ENCODE results near the gene MSRB2.
"Not testable (repeated sequence)": the region's sequence is repeated elsewhere in the genome, so short reads cannot be mapped to it uniquely, and the experiment has no call there.

The MSRB2 gene

DNA sequence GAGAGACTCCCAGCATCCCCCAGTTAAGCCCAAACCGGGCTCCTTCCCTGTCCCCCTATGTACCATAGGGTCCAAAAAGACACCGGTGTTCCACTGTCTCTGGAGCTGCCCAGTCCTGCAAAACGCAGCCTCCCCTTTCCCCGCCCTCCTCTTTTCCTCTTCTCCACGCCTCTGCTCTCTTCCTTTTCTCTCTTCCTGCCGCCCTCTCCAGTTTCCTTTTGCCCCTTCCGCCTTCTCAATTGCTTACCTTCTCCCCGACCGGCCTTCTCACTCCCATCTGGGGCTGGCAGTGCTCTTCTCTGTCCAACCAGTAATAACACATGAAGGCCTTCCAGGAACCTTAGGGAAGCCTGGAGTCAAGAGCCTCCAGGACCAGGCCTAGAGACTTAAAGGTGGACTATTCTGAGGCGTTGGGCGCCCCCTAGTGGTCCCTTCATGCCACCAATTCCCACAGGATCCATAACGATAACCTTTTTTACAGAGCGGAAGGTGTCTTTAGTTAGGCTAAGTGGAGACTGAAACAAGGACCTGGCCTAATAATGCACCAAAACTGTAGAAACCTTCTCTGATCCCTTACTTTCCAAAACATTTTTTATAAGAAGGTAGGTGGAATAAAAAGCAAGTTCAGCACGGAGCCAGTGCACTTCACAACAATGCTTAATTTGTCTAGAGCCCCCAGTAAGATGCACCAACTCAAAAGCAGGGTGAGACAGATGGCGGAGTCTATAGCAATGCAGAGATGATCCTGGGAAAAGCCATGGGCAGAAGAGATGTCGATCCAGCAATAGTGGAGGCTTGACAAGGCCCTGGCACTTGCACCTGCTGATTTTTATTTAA lies 27.2 kb upstream of the MSRB2 start:
- Histone ChIP-seq H3K27ac (no peak overlapping the region), H3K36me3 (ENCODE audit: insufficient read depth, low read length) (no peaks in the 10 kb centered on the region), H3K9me3 (ENCODE audit: low read depth, low read length) (no peaks in the 10 kb centered on the region), H3K4me3 (no peak overlapping the region), H3K9ac (ENCODE audit: insufficient read length) (no peak overlapping the region)
- peak; percentile 12 for DNase-seq (ENCODE audit: low read depth, low spot score)
- TF ChIP-seq EZH2 (IDR thresholded peaks at IDR 0.05) (no peak), POLR2AphosphoS5 (IDR thresholded peaks at IDR 0.05; ENCODE audit: borderline replicate concordance, low read depth, low read length) (no peak), FOXP2 (optimal IDR thresholded peaks at IDR 0.05; ENCODE audit: control extremely low read depth, extremely low read length, insufficient read depth) (no peak)

DNA sequence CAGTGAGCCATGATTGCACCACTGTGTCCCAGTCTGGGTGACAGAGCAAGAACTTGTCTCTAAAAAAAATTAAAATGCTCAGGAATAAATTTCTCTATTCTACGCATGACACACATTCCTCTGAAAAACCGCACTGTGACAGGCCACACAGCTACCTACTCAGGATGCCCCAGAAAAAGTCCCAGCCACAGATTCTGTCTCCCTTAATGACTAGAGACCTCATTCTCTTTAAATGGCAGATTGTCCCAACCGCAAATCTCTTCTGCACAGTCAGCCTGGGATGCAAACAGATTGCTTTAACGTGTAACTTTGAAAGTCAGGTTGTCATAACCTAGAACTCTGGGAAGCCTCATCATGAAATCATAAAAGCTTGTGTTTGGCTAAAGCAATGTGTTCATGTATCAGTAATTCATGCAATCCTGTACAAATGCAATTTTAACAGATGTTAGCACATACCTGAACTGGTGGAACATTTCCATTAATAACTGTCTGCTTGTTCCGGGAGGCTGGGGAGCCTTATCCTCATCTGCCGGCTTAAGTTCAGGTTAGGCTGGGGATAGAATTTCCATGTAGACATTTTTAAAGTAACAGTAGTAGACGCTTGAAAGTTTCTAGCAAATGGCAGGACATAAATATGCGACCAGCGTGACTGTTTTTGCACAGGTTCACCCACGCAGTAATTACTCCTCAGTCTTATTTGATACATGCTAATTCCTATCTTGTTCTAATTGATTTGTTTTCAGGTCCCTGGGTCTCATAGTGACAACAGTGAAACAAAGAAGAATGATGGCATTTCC lies 26.2 kb upstream of the MSRB2 start:
- no peak for DNase-seq (ENCODE audit: low read depth, low spot score)
- no peak overlapping the region for H3K4me3 ChIP-seq
- TF ChIP-seq POLR2AphosphoS5 (IDR thresholded peaks at IDR 0.05; ENCODE audit: borderline replicate concordance, low read depth, low read length) (no peak), EZH2 (IDR thresholded peaks at IDR 0.05) (no peak), FOXP2 (optimal IDR thresholded peaks at IDR 0.05; ENCODE audit: control extremely low read depth, extremely low read length, insufficient read depth) (no peak)
- H3K36me3 ChIP-seq (ENCODE audit: insufficient read depth, low read length), result no peaks in the 10 kb centered on the region
- H3K9ac ChIP-seq (ENCODE audit: insufficient read length), result no peak overlapping the region
- H3K9me3 ChIP-seq (ENCODE audit: low read depth, low read length), result no peaks in the 10 kb centered on the region
- no peak overlapping the region for H3K27ac ChIP-seq

DNA sequence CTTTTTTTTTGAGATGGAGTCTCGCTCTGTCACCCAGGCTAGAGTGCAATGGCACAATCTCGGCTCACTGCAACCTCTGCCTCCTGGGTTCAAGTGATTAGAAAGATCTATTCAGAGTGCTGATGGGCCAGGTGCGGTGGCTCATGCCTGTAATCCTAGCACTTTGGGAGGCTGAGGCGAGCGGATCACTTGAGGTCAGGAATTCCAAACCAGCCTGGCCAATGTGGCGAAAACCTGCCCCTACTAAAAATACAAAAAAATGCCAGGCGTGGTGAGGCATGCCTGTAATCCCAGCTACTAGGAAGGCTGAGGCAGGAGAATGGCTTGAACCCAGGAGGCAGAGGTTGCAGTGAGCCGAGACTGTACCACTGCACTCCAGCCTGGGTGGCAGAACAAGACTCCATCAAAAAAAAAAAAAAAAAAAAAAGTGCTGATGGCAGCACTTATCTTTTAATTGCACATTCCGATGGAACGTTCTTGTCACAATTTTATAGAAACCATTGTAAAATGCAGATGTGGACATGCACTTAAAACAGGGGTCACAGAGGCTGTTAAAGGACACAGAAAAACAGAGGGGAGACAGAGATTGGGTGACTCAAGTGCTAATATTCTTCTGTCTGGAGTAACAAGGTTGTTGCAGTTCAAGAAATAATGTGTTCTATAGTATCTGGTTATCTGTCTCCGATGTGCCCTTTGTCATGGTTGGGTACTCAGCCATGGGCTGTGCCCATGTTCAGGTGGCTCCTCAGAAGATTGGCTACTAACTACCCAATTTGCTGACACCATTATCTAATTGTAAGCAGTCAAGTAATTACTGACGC lies 25.1 kb upstream of the MSRB2 start:
- not testable (repeated sequence) for H3K9ac ChIP-seq (ENCODE audit: insufficient read length); H3K36me3 ChIP-seq (ENCODE audit: insufficient read depth, low read length); DNase-seq (ENCODE audit: low read depth, low spot score); H3K27ac ChIP-seq; H3K9me3 ChIP-seq (ENCODE audit: low read depth, low read length); H3K4me3 ChIP-seq

DNA sequence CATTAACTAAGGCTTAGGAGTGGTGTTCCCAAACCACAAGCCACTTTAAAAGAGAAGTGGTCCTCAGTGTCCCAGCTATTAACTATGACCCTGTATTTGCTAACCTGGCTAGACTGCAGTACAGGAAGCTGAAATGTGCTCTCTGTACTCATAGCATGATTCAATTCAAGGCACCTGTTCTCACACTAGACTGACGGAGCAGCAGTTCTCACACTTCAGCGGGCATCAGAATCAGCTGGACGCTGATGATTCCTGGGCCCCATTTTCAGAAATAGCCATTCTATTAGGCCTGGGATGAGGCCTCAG lies 24.5 kb upstream of the MSRB2 start:
- no peaks in the 10 kb centered on the region for H3K9me3 ChIP-seq (ENCODE audit: low read depth, low read length)
- H3K36me3 ChIP-seq (ENCODE audit: insufficient read depth, low read length), result no peaks in the 10 kb centered on the region
- no peak for TF ChIP-seq EZH2 (IDR thresholded peaks at IDR 0.05)
- TF ChIP-seq POLR2AphosphoS5 (IDR thresholded peaks at IDR 0.05; ENCODE audit: borderline replicate concordance, low read depth, low read length), result no peak
- TF ChIP-seq FOXP2 (optimal IDR thresholded peaks at IDR 0.05; ENCODE audit: control extremely low read depth, extremely low read length, insufficient read depth), result no peak
- DNase-seq (ENCODE audit: low read depth, low spot score), result no peak
- no peak overlapping the region for H3K27ac ChIP-seq
- no peak overlapping the region for H3K4me3 ChIP-seq
- no peak overlapping the region for H3K9ac ChIP-seq (ENCODE audit: insufficient read length)

DNA sequence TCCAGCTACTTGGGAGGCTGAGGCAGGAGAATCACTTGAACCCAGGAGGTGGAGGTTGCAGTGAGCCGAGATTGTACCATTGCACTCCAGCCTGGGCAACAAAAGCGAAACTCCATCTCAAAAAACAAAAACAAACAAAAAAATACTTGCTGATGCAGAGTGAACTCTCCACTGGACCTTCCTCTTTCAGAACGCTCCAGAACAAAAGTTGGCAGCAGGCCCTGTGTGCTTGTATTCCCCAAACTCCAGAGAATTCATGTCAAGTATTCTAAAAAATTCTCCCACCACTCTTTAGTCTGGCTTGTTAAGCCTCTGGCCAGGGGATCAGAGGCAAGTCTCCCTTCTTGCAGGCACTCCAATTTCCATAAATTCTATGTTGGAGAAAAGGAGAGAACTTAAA lies 22.8 kb upstream of the MSRB2 start:
- not testable (repeated sequence) for H3K4me3 ChIP-seq; H3K27ac ChIP-seq; DNase-seq (ENCODE audit: low read depth, low spot score)

DNA sequence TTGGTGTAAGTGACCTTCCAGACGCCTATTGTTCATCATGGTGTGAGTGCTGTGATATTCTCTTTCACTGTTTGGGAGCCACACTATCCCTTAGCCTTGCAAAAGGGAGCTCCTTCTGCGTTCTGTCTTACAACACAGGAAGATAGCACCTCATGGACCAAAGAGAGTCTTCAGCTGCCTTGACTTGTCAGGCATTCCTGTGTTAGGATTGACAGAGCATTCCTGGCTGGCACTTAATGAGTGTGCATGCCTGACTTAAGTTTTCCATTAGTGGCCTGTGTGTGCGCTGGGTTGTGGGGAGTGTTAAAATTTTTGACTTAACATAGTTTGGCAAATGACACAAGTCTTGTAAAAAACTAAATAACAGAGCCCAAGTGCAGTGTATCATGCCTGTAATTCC lies 21.9 kb upstream of the MSRB2 start:
- H3K27ac ChIP-seq, result no peak overlapping the region
- no peak for TF ChIP-seq EZH2 (IDR thresholded peaks at IDR 0.05)
- no peak for TF ChIP-seq POLR2AphosphoS5 (IDR thresholded peaks at IDR 0.05; ENCODE audit: borderline replicate concordance, low read depth, low read length)
- no peak for TF ChIP-seq FOXP2 (optimal IDR thresholded peaks at IDR 0.05; ENCODE audit: control extremely low read depth, extremely low read length, insufficient read depth)

More for the DNA sequence above, 22.8 kb upstream of the MSRB2 start:
- H3K9ac ChIP-seq (ENCODE audit: insufficient read length); H3K36me3 ChIP-seq (ENCODE audit: insufficient read depth, low read length); H3K9me3 ChIP-seq (ENCODE audit: low read depth, low read length): not testable (repeated sequence)

DNA sequence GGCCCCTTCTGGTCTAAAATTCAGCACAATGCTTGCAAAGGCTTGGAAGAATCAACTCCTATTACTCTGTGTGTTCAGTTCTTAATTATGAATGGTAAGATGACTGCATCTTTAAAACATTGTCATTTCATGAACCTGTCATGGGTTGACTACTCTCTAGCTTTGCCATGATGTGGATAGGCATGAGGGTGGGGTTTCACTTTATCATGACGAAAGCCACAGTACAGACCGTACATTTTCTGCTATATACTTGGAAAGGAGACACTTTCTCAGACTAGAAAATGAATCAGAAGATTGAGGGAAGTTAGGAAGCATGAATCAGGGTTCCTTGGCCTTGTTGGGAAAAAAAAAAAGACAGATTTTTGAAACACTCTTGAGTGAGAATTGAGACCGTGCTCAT lies 19.7 kb upstream of the MSRB2 start:
- Histone ChIP-seq H3K9me3 (ENCODE audit: low read depth, low read length) (no peaks in the 10 kb centered on the region), H3K27ac (no peak overlapping the region), H3K36me3 (ENCODE audit: insufficient read depth, low read length) (no peaks in the 10 kb centered on the region), H3K9ac (ENCODE audit: insufficient read length) (no peak overlapping the region), H3K4me3 (no peak overlapping the region)
- no peak for DNase-seq (ENCODE audit: low read depth, low spot score)
- TF ChIP-seq FOXP2 (optimal IDR thresholded peaks at IDR 0.05; ENCODE audit: control extremely low read depth, extremely low read length, insufficient read depth) (no peak), EZH2 (IDR thresholded peaks at IDR 0.05) (no peak), POLR2AphosphoS5 (IDR thresholded peaks at IDR 0.05; ENCODE audit: borderline replicate concordance, low read depth, low read length) (no peak)

More for the DNA sequence above, 21.9 kb upstream of the MSRB2 start:
- Histone ChIP-seq H3K36me3 (ENCODE audit: insufficient read depth, low read length) (no peaks in the 10 kb centered on the region), H3K4me3 (no peak overlapping the region), H3K9me3 (ENCODE audit: low read depth, low read length) (no peaks in the 10 kb centered on the region), H3K9ac (ENCODE audit: insufficient read length) (no peak overlapping the region)
- DNase-seq (ENCODE audit: low read depth, low spot score), result no peak

DNA sequence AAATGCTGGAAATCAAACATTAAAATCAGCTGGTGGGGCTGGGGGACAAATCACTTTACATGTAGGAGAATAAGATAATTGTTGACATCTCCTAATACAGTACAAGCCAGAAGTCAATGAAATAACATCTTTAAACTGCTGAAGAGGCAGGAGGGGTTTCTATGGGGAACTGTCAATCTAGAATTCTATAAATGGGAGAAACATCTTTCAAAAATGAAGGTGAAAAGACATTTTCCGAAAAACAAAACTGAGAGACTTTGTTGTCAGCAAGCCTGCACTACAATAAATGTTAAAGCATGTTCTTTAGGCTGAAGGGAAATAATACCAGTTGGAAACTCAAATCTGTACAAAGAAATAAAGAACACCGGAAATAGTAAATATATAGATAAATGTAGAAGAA lies 17.3 kb upstream of the MSRB2 start:
- no peak overlapping the region for H3K9ac ChIP-seq (ENCODE audit: insufficient read length)
- no peak overlapping the region for H3K4me3 ChIP-seq
- H3K27ac ChIP-seq, result no peak overlapping the region
- TF ChIP-seq FOXP2 (optimal IDR thresholded peaks at IDR 0.05; ENCODE audit: control extremely low read depth, extremely low read length, insufficient read depth), result no peak
- no peak for TF ChIP-seq EZH2 (IDR thresholded peaks at IDR 0.05)
- no peak for TF ChIP-seq POLR2AphosphoS5 (IDR thresholded peaks at IDR 0.05; ENCODE audit: borderline replicate concordance, low read depth, low read length)
- no peak for DNase-seq (ENCODE audit: low read depth, low spot score)
- no peaks in the 10 kb centered on the region for H3K36me3 ChIP-seq (ENCODE audit: insufficient read depth, low read length)
- H3K9me3 ChIP-seq (ENCODE audit: low read depth, low read length), result no peaks in the 10 kb centered on the region

Data from SK-N-MC (cell line).